GM23338 (cell line): ENCODE results near the gene SYT6. TPM values are rescaled to one million over a fixed set of nuclear protein-coding genes. Genes with fewer than 3 reads are reported as not detected.

Experiments used
- ATAC-seq: fragments of 200-7000 bp; cut with Tn5 transposase; 3 replicates; pipeline ENCODE4 v1.9.1; 2020
- DNase-seq: peaks from one replicate; pipeline ENCODE4 v3.0.0-alpha.2; 2015; ENCODE audit warnings: low spot score
- H2AFZ ChIP-seq: fragments of 200-600 bp; sonication (generic); 2 replicates; pipeline ENCODE4 v1.8.0; 2016; ENCODE audit warnings: antibody characterized with exemption, mild to moderate bottlenecking, moderate library complexity
- H3F3A ChIP-seq: fragments of 200-600 bp; sonication (generic); replicated peaks from 2 replicates; pipeline ENCODE4 v1.8.0; 2017; ENCODE audit warnings: antibody characterized with exemption, mixed run types, low read depth
- H3K27ac ChIP-seq: fragments of 200-600 bp; sonication (generic); 2 replicates; pipeline ENCODE4 v1.6.1; 2016; ENCODE audit warnings: low read depth
- H3K27me3 ChIP-seq: fragments of 200-600 bp; sonication (generic); 2 replicates; pipeline ENCODE4 v1.8.0; 2016; ENCODE audit warnings: mild to moderate bottlenecking, mixed run types, moderate library complexity; ENCODE audit not compliant: insufficient read depth
- H3K36me3 ChIP-seq: fragments of 200-600 bp; sonication (generic); 2 replicates; pipeline ENCODE4 v1.8.0; 2016; ENCODE audit warnings: mild to moderate bottlenecking; ENCODE audit not compliant: insufficient read depth
- H3K4me1 ChIP-seq: fragments of 200-600 bp; sonication (generic); 2 replicates; pipeline ENCODE4 v1.8.0; 2016; ENCODE audit warnings: mild to moderate bottlenecking, moderate library complexity; ENCODE audit not compliant: insufficient read depth
- H3K4me2 ChIP-seq: fragments of 200-600 bp; sonication (generic); 2 replicates; pipeline ENCODE4 v1.7.1; 2017; ENCODE audit warnings: mixed run types
- H3K4me3 ChIP-seq: fragments of 200-600 bp; sonication (generic); 2 replicates; pipeline ENCODE4 v1.6.1; 2016; ENCODE audit warnings: mixed run types
- H3K79me2 ChIP-seq: fragments of 200-600 bp; sonication (generic); replicated peaks from 2 replicates; pipeline ENCODE4 v1.8.0; 2017; ENCODE audit warnings: mild to moderate bottlenecking; ENCODE audit not compliant: insufficient read depth
- H3K9me2 ChIP-seq: fragments of 200-600 bp; sonication (generic); 2 replicates; pipeline ENCODE4 v1.8.0; 2017; ENCODE audit not compliant: insufficient read depth
- H4K20me1 ChIP-seq: fragments of 200-600 bp; sonication (generic); replicated peaks from 2 replicates; pipeline ENCODE4 v1.8.0; 2017; ENCODE audit warnings: mild to moderate bottlenecking; ENCODE audit not compliant: insufficient read depth
- H3K27ac Mint-ChIP-seq: 2 replicates; pipeline ENCODE4 v1.8.0; 2020; ENCODE audit warnings: inconsistent platforms, mild to moderate bottlenecking, moderate library complexity, mixed read lengths
- H3K27me3 Mint-ChIP-seq: 3 replicates; pipeline ENCODE4 v1.8.0; 2022; ENCODE audit warnings: low read depth, mild to moderate bottlenecking, moderate library complexity, mixed read lengths, inconsistent platforms; ENCODE audit not compliant: insufficient read depth, poor library complexity
- H3K36me3 Mint-ChIP-seq: 3 replicates; pipeline ENCODE4 v1.8.0; 2021; ENCODE audit warnings: low read depth, mild to moderate bottlenecking, inconsistent platforms, moderate library complexity, mixed read lengths
- H3K4me1 Mint-ChIP-seq: 3 replicates; pipeline ENCODE4 v1.8.0; 2020; ENCODE audit warnings: mild to moderate bottlenecking, inconsistent platforms, mixed read lengths
- H3K4me3 Mint-ChIP-seq: 3 replicates; pipeline ENCODE4 v1.8.0; 2021; ENCODE audit warnings: moderate library complexity, mild to moderate bottlenecking, inconsistent platforms, mixed read lengths
- H3K9me3 Mint-ChIP-seq: 3 replicates; pipeline ENCODE4 v1.8.0; 2020; ENCODE audit warnings: moderate library complexity, mild to moderate bottlenecking, inconsistent platforms, mixed read lengths
- CREB1 ChIP-seq: fragments of 250-450 bp; sonication (Bioruptor Pico); IDR thresholded peaks from 2 replicates; pipeline ENCODE4 v1.5.0; 2020; ENCODE audit warnings: low read depth, mild to moderate bottlenecking, moderate library complexity
- EZH2 ChIP-seq: fragments of 200-600 bp; sonication (generic); IDR thresholded peaks from one replicate; pipeline ENCODE4 v1.8.0; 2017; ENCODE audit warnings: antibody characterized with exemption, mild to moderate bottlenecking, low read depth; ENCODE audit not compliant: unreplicated experiment
- EZH2phosphoT487 ChIP-seq: fragments of 200-600 bp; sonication (generic); IDR thresholded peaks from one replicate; pipeline ENCODE4 v1.8.1; 2018; ENCODE audit warnings: antibody characterized with exemption; ENCODE audit not compliant: unreplicated experiment
- JUNB ChIP-seq: IDR thresholded peaks from one replicate; pipeline ENCODE4 v1.6.1; 2016; ENCODE audit warnings: antibody characterized with exemption; ENCODE audit not compliant: unreplicated experiment
- NANOG ChIP-seq: IDR thresholded peaks from 2 replicates; pipeline ENCODE4 v1.6.1; 2016; ENCODE audit warnings: antibody characterized with exemption, borderline replicate concordance
- POLR2AphosphoS5 ChIP-seq: IDR thresholded peaks from 2 replicates; pipeline ENCODE4 v1.6.1; 2016; ENCODE audit warnings: antibody characterized with exemption, low read depth
- STAT1 ChIP-seq: IDR thresholded peaks from one replicate; pipeline ENCODE4 v1.6.1; 2016; ENCODE audit warnings: antibody characterized with exemption; ENCODE audit not compliant: unreplicated experiment
- ZNF114 ChIP-seq: fragments of 250-450 bp; sonication (Bioruptor Pico); IDR thresholded peaks from 2 replicates; pipeline ENCODE4 v1.5.0; 2020; ENCODE audit warnings: mild to moderate bottlenecking, moderate library complexity
- ZNF331 ChIP-seq: fragments of 250-450 bp; sonication (Bioruptor Pico); IDR thresholded peaks from 2 replicates; pipeline ENCODE4 v1.5.0; 2020; ENCODE audit warnings: low read depth, mild to moderate bottlenecking, moderate library complexity
- ZNF462 ChIP-seq: fragments of 250-450 bp; sonication (Bioruptor Pico); IDR thresholded peaks from 2 replicates; pipeline ENCODE4 v1.5.0; 2020; ENCODE audit warnings: mild to moderate bottlenecking, moderate library complexity
- polyA plus RNA-seq: library from polyadenylated mRNA; unstranded; fragments of >200 nt; fragmentation: Nextera tagmentation; extraction: Ambion mirVana; gene quantifications from 2 replicates; pipeline ENCODE4 v1.2.1, GENCODE V29; 2016
- total RNA-seq: library from RNA; depleted of rRNA; stranded (reverse); fragments of >200 nt; shearing (Covaris generic); gene quantifications from 2 replicates; pipeline ENCODE4 v1.2.3, GENCODE V29; 2014
- TF ChIP-seq, protein P1 (sequence below): IDR thresholded peaks from one replicate; pipeline ENCODE4 v1.6.1; 2018; ENCODE audit warnings: antibody characterized with exemption; ENCODE audit not compliant: unreplicated experiment
- TF ChIP-seq, protein P2 (sequence below), 2 experiments: fragments of 200-600 bp in 1 of 2; sonication (generic) in 1 of 2; conservative IDR thresholded peaks; 2 replicates each; pipeline versions ENCODE4 v1.5.1 to v1.6.1; 2016 to 2017; ENCODE audit warnings: antibody characterized with exemption in 2 of 2, low read depth in 2 of 2, mild to moderate bottlenecking in 2 of 2, moderate library complexity in 1 of 2
- TF ChIP-seq, protein P3 (sequence below): IDR thresholded peaks from 2 replicates; pipeline ENCODE4 v1.6.1; 2016; ENCODE audit warnings: antibody characterized with exemption

SYT6 gene
- total and polyA plus RNA-seq, 2 experiments from 2014 or later: 31.2 to 42.6 TPM

DNA sequence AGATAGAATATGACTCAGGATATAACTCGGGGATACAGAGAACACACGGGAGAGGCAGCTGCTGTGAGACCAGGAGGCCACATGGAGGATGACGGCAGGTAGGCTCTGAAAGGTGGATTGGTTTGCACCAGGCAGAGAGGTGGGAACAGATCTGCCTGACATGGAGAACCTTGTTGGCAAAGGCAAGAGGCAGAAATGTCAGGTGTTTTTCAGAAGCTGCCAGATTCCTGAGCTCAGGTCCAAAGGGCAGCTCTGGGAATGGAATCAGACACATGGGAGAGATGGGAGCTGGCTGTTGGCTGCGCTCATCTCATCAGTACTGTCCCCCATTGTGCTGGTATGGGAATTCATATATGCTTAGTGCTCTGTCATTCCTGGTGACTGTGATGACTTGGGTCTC is 19.2 kb downstream of the SYT6 start:
- Histone ChIP-seq H3K27me3 (no peaks in the 10 kb centered on the region), H3K4me3 (no peak overlapping the region), H3K27ac (no peak overlapping the region; the same call in 1 of the 2 replicates), H3K36me3 (peaks cover 42% of the 10 kb centered on the region), H3K9me2 (peaks cover 9% of the 10 kb centered on the region; the same call in 1 of the 2 replicates), H2AFZ (no peak overlapping the region), H4K20me1 (peaks cover 14% of the 10 kb centered on the region), H3F3A (peaks cover 15% of the 10 kb centered on the region; the same call in 1 of the 2 replicates), H3K4me1 (0 out of 2 replicates have a peak, but pooled peaks cover 5% of the 10 kb centered on the region), H3K4me2 (no peak overlapping the region), H3K79me2 (peaks cover 8% of the 10 kb centered on the region)
- Mint-ChIP-seq H3K4me3 (no peak overlapping the region), H3K27me3 (peaks cover 12% of the 10 kb centered on the region), H3K27ac (peak overlapping the region; percentile 14; the same call in 1 of the 2 replicates), H3K4me1 (peaks cover 29% of the 10 kb centered on the region; the same call in 2 of the 3 replicates), H3K9me3 (no peaks in the 10 kb centered on the region), H3K36me3 (peaks cover 89% of the 10 kb centered on the region)
- ATAC-seq: no peak
- TF ChIP-seq ZNF114 (CRISPR knock-in tag) (no peak), NANOG (no peak), EZH2phosphoT487 (no peak), ZNF462 (CRISPR knock-in tag) (no peak), JUNB (no peak), STAT1 (no peak), CREB1 (CRISPR knock-in tag) (no peak), ZNF331 (CRISPR knock-in tag) (no peak), EZH2 (no peak), POLR2AphosphoS5 (no peak)
- TF ChIP-seq, protein P1, sequence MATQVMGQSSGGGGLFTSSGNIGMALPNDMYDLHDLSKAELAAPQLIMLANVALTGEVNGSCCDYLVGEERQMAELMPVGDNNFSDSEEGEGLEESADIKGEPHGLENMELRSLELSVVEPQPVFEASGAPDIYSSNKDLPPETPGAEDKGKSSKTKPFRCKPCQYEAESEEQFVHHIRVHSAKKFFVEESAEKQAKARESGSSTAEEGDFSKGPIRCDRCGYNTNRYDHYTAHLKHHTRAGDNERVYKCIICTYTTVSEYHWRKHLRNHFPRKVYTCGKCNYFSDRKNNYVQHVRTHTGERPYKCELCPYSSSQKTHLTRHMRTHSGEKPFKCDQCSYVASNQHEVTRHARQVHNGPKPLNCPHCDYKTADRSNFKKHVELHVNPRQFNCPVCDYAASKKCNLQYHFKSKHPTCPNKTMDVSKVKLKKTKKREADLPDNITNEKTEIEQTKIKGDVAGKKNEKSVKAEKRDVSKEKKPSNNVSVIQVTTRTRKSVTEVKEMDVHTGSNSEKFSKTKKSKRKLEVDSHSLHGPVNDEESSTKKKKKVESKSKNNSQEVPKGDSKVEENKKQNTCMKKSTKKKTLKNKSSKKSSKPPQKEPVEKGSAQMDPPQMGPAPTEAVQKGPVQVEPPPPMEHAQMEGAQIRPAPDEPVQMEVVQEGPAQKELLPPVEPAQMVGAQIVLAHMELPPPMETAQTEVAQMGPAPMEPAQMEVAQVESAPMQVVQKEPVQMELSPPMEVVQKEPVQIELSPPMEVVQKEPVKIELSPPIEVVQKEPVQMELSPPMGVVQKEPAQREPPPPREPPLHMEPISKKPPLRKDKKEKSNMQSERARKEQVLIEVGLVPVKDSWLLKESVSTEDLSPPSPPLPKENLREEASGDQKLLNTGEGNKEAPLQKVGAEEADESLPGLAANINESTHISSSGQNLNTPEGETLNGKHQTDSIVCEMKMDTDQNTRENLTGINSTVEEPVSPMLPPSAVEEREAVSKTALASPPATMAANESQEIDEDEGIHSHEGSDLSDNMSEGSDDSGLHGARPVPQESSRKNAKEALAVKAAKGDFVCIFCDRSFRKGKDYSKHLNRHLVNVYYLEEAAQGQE: no peak
- TF ChIP-seq, protein P2, sequence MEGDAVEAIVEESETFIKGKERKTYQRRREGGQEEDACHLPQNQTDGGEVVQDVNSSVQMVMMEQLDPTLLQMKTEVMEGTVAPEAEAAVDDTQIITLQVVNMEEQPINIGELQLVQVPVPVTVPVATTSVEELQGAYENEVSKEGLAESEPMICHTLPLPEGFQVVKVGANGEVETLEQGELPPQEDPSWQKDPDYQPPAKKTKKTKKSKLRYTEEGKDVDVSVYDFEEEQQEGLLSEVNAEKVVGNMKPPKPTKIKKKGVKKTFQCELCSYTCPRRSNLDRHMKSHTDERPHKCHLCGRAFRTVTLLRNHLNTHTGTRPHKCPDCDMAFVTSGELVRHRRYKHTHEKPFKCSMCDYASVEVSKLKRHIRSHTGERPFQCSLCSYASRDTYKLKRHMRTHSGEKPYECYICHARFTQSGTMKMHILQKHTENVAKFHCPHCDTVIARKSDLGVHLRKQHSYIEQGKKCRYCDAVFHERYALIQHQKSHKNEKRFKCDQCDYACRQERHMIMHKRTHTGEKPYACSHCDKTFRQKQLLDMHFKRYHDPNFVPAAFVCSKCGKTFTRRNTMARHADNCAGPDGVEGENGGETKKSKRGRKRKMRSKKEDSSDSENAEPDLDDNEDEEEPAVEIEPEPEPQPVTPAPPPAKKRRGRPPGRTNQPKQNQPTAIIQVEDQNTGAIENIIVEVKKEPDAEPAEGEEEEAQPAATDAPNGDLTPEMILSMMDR (conservative IDR thresholded peaks at IDR 0.05; ENCODE audit: low read depth in 2 of 2): no peak
- TF ChIP-seq, protein P3, sequence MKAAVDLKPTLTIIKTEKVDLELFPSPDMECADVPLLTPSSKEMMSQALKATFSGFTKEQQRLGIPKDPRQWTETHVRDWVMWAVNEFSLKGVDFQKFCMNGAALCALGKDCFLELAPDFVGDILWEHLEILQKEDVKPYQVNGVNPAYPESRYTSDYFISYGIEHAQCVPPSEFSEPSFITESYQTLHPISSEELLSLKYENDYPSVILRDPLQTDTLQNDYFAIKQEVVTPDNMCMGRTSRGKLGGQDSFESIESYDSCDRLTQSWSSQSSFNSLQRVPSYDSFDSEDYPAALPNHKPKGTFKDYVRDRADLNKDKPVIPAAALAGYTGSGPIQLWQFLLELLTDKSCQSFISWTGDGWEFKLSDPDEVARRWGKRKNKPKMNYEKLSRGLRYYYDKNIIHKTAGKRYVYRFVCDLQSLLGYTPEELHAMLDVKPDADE: no peak
- DNase-seq: no peak
